A673 (cell line): ENCODE results near the gene GNAQ. TPM values are rescaled to one million over a fixed set of nuclear protein-coding genes. Genes with fewer than 3 reads are reported as not detected.

Experiments
- BruUV-seq: library from RNA; stranded (reverse); fragments of 400-500 nt; replicated peaks from 2 replicates; lab custom pipeline; 2021; lab: Mats Ljungman, UMichigan
- CTCF ChIA-PET: fragments of 300-600 bp; sonication (Branson Sonifier 250); formaldehyde crosslinking; loops from one replicate; lab custom pipeline; 2022; ENCODE audit warnings: antibody characterized with exemption; lab: Charles Lee
- POLR2A ChIA-PET: fragments of 300-600 bp; sonication (Branson Sonifier 250); formaldehyde crosslinking; loops from one replicate; lab custom pipeline; 2022; ENCODE audit warnings: antibody characterized with exemption; ENCODE audit not compliant: low non-redundant PET; lab: Charles Lee
- DNase-seq: peaks from one replicate; pipeline ENCODE4 v3.0.0-alpha.2; 2015; ENCODE audit warnings: low spot score
- H3K27ac ChIP-seq: fragments of 200-600 bp; sonication (generic); 2 replicates; pipeline ENCODE4 v1.5.1; 2016; ENCODE audit warnings: mixed run types, low read depth, mild to moderate bottlenecking, mixed read lengths, antibody characterized with exemption, low read length; ENCODE audit not compliant: poor library complexity, severe bottlenecking
- H3K27me3 ChIP-seq: fragments of 200-600 bp; sonication (generic); replicated peaks from 2 replicates; pipeline ENCODE4 v1.6.1; 2017; ENCODE audit warnings: mixed run types, low read depth, mild to moderate bottlenecking, mixed read lengths, antibody characterized with exemption, low read length; ENCODE audit not compliant: insufficient read depth, poor library complexity
- H3K36me3 ChIP-seq: fragments of 200-600 bp; sonication (generic); 2 replicates; pipeline ENCODE4 v1.6.1; 2016; ENCODE audit warnings: mixed run types, mild to moderate bottlenecking, mixed read lengths, antibody characterized with exemption, low read length; ENCODE audit not compliant: insufficient read depth, poor library complexity, severe bottlenecking
- H3K4me1 ChIP-seq: fragments of 200-600 bp; sonication (generic); 2 replicates; pipeline ENCODE4 v1.6.1; 2017; ENCODE audit warnings: mixed run types, mild to moderate bottlenecking, mixed read lengths, antibody characterized with exemption, low read length; ENCODE audit not compliant: insufficient read depth, poor library complexity, severe bottlenecking
- H3K4me3 ChIP-seq: fragments of 200-600 bp; sonication (generic); 2 replicates; pipeline ENCODE4 v1.5.1; 2016; ENCODE audit warnings: low read depth, mixed run types, mild to moderate bottlenecking, mixed read lengths, low read length; ENCODE audit not compliant: poor library complexity, severe bottlenecking
- H3K9me3 ChIP-seq: fragments of 200-600 bp; sonication (generic); 2 replicates; pipeline ENCODE4 v1.6.1; 2016; ENCODE audit warnings: mixed run types, low read depth, mild to moderate bottlenecking, mixed read lengths, antibody characterized with exemption, low read length; ENCODE audit not compliant: poor library complexity, severe bottlenecking
- EZH2 ChIP-seq: fragments of 200-600 bp; sonication (generic); IDR thresholded peaks from 2 replicates; pipeline ENCODE4 v1.6.1; 2017; ENCODE audit warnings: borderline replicate concordance, low read depth, mild to moderate bottlenecking, mixed read lengths, antibody characterized with exemption, low read length; ENCODE audit not compliant: poor library complexity, severe bottlenecking
- intact Hi-C: fragments of 100-400 bp; cut with micrococcal nuclease; formaldehyde crosslinking; loops from one replicate; pipeline ENCODE4 v1.10.0; 2022; ENCODE audit not compliant: unreplicated experiment
- total RNA-seq: library from RNA; stranded (reverse); gene quantifications from 2 replicates; pipeline ENCODE4 v1.2.3, GENCODE V29; 2021
- TF ChIP-seq, protein P1 (sequence below): fragments of 300-800, 200-600 bp; sonication (generic); conservative IDR thresholded peaks from 2 replicates; pipeline ENCODE4 v1.5.1; 2017; ENCODE audit warnings: low read depth, mild to moderate bottlenecking, antibody characterized with exemption, low read length, moderate library complexity, mixed read lengths

Gene GNAQ
- total RNA-seq, 1 experiment from 2014 or later = 69.9 TPM

DNA sequence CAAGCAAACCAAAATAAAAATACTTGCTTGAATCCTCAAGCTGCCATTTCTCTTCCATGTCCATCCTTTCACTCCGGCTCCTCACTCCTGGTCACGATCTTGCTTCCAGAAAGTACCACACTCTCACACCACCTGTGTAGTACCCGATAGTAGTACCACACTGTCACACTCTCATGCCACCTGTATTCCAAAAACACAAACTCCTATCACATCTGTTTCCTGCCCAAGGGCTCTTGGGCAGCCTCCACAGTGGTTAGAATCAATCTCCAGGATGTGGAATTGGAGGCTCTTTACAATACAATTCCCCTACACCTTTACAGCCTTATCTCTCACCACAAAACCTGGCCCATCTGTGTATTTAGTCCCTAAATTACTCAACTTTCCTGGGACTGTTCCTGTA is 130.6 kb downstream of the GNAQ start:
- CTCF ChIA-PET = no interaction called here
- intact Hi-C loops = no loop called here

DNA sequence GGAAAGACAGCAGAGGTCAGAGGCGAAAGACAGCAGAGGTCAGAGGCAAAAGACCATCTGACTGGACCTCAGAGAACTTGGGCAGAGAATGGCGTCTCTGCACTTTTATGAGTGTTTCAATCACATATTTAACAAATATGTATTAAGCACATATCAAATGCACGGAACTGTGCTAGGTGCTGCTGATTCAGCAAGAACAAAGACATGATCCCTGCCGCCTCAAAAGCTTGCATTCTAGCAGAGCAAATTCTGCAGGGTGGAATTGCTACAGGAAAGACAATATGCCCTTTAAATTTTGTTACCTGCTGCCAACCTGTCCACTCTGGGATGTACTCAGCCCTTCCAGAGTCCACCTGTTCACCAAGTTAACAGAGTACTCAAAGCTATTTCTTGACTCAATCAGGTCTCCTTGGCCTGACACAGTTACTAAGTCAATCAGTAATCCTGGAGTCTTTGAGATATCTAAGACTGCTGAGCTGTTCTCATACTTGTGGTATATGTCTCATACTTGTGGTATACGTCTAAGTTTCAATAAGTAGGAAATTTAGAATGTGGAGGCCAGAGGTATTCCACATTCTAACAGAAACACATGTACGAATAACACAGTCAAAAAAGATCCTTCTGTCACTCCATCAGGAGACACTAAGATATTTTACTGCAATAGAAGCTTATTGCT is 131.8 kb downstream of the GNAQ start:
- intact Hi-C loops = loop anchor here (10.0 kb wide), 1 partner anchor 125 kb away; no protein-coding TSS in a partner anchor
- H3K27ac ChIP-seq = no peak overlapping the region

More for the DNA sequence above, 130.6 kb downstream of the GNAQ start:
- TF ChIP-seq, protein P1, sequence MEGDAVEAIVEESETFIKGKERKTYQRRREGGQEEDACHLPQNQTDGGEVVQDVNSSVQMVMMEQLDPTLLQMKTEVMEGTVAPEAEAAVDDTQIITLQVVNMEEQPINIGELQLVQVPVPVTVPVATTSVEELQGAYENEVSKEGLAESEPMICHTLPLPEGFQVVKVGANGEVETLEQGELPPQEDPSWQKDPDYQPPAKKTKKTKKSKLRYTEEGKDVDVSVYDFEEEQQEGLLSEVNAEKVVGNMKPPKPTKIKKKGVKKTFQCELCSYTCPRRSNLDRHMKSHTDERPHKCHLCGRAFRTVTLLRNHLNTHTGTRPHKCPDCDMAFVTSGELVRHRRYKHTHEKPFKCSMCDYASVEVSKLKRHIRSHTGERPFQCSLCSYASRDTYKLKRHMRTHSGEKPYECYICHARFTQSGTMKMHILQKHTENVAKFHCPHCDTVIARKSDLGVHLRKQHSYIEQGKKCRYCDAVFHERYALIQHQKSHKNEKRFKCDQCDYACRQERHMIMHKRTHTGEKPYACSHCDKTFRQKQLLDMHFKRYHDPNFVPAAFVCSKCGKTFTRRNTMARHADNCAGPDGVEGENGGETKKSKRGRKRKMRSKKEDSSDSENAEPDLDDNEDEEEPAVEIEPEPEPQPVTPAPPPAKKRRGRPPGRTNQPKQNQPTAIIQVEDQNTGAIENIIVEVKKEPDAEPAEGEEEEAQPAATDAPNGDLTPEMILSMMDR = no peak
- no peak for TF ChIP-seq EZH2
- no peak for DNase-seq
- BruUV-seq = no TSS peak
- Histone ChIP-seq H3K27me3 (no peaks in the 10 kb centered on the region), H3K9me3 (no peaks in the 10 kb centered on the region), H3K27ac (no peak overlapping the region), H3K4me1 (peaks cover 23% of the 10 kb centered on the region), H3K4me3 (no peak overlapping the region), H3K36me3 (no peaks in the 10 kb centered on the region)
- POLR2A ChIA-PET = no interaction called here

DNA sequence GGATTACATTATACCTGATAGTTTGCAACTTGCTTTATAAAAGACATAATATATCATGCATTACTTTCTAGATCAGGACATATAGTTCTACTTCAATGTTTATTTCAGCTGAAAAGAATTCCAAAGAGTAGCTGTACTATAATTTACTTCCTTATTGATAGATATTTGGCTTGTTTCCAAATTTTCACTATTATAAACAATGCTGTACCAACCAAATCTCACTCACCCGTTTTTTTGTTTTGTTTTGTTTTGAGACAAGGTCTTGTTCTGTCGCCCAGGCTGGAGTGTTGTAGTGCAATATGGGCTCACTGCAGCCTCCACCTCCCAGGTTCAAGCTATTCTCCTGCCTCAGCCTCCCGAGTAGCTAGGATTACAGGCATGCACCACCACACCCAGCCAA is 132.7 kb downstream of the GNAQ start:
- POLR2A ChIA-PET = no interaction called here
- H3K4me3 ChIP-seq = no peak overlapping the region

More for the DNA sequence above, 131.8 kb downstream of the GNAQ start:
- ChIA-PET POLR2A (no interaction called here), CTCF (interaction anchor here (0.6 kb wide), 1 partner anchor 100 kb away, joined by 4 read pairs; no protein-coding TSS in a partner anchor)
- H3K4me1 ChIP-seq = peaks cover 23% of the 10 kb centered on the region
- TF ChIP-seq EZH2 = no peak
- TF ChIP-seq, protein P1 = no peak
- no peaks in the 10 kb centered on the region for H3K36me3 ChIP-seq
- H3K4me3 ChIP-seq = no peak overlapping the region
- no peaks in the 10 kb centered on the region for H3K27me3 ChIP-seq
- no peaks in the 10 kb centered on the region for H3K9me3 ChIP-seq
- no peak for DNase-seq
- no TSS peak for BruUV-seq

More for the DNA sequence above, 132.7 kb downstream of the GNAQ start:
- no peaks in the 10 kb centered on the region for H3K36me3 ChIP-seq
- no peaks in the 10 kb centered on the region for H3K27me3 ChIP-seq
- DNase-seq = no peak
- CTCF ChIA-PET = no interaction called here
- TF ChIP-seq, protein P1 = no peak
- no peak for TF ChIP-seq EZH2
- no TSS peak for BruUV-seq
- no peaks in the 10 kb centered on the region for H3K9me3 ChIP-seq
- H3K4me1 ChIP-seq = peaks cover 23% of the 10 kb centered on the region
- intact Hi-C loops = loop anchor here (10.0 kb wide), 1 partner anchor 126 kb away; no protein-coding TSS in a partner anchor
- H3K27ac ChIP-seq = no peak overlapping the region
